Measurements from ENCODE around the gene SEL1L3.

Gene SEL1L3

GRCh38 chr4:25903900-25904747 lies 41.3 kb upstream of the SEL1L3 start:
- DNase-seq (ENCODE audit: low spot score), result peak; percentile 33

DNA sequence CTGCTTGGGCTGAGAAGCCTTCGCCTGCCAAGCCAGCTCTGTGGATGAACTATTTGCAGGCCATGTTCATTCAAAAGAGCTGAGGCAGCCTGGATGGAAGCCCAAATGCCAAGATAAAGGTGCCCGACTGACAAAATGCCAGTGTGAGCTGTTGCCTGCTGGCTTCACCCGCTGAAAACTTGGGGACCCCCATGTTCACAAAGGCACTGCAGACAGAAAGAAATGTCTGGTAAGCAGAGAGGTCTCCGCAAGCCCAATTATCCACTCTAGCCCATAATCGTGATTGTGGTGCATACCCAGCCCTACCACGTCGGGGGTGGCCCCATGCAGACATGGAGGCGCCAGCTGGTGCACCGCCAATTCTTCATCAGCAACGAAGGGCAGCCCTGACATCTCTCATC lies 38.2 kb upstream of the SEL1L3 start:
- TF ChIP-seq CTCF (IDR thresholded peaks at IDR 0.05; ENCODE audit: borderline replicate concordance, control extremely low read depth, extremely low read depth, insufficient read depth, missing control alignments), result no peak
- in situ Hi-C loops (cut with MboI; ENCODE audit: low sequenced_read_pairs, unreplicated experiment), result no loop called here
- DNase-seq (ENCODE audit: low spot score), result no peak

More at GRCh38 chr4:25903900-25904747, 41.3 kb upstream of the SEL1L3 start:
- no peak for TF ChIP-seq CTCF (IDR thresholded peaks at IDR 0.05; ENCODE audit: borderline replicate concordance, control extremely low read depth, extremely low read depth, insufficient read depth, missing control alignments)
- in situ Hi-C loops (cut with MboI; ENCODE audit: low sequenced_read_pairs, unreplicated experiment), result no loop called here

- in situ Hi-C loops (cut with MboI; ENCODE audit: low sequenced_read_pairs, unreplicated experiment), result no loop called here
- DNase-seq (ENCODE audit: low spot score), result no peak
- no peak for TF ChIP-seq CTCF (IDR thresholded peaks at IDR 0.05; ENCODE audit: borderline replicate concordance, control extremely low read depth, extremely low read depth, insufficient read depth, missing control alignments)
Measured at GRCh38 chr4:25900310-25900709, 37.5 kb upstream of the SEL1L3 start.

DNA sequence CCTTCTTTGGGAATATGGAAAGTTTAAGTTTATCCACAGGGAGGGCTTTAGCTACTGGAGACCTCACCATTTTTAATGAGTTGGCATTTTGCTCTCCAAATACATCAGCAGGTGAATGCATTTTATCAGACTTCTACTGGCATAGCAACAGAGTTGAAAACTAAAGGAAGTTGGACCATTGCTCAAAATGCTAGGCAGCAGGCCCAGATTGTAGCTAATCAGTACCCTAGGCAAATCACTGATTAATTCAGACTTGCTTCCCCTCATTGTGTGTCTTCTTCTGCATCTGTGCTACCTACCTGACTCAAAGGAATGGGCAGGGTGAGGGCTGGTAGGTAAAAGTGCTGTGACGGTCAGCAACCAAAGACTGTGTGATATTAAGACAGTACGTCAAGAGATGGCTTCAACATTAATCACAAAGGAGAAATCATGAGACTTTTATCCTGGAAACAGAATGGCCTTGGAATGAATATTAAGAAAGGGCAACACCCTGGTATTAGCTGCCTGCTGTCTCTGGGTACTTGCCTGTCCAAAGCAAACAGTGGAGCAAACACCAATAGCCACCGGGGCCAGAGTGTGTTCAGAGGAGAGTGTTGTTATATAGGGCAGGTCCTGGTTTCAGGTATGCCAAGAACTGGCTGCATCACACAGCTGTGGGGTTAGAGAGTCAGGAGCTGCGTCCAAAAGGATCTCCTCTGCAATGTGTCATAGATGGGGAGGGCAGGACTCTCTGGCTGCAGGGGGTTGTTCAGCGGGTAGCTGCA lies 34.2 kb upstream of the SEL1L3 start:
- in situ Hi-C loops (cut with MboI; ENCODE audit: low sequenced_read_pairs, unreplicated experiment), result no loop called here
- TF ChIP-seq CTCF (IDR thresholded peaks at IDR 0.05; ENCODE audit: borderline replicate concordance, control extremely low read depth, extremely low read depth, insufficient read depth, missing control alignments), result no peak
- DNase-seq (ENCODE audit: low spot score), result no peak

DNA sequence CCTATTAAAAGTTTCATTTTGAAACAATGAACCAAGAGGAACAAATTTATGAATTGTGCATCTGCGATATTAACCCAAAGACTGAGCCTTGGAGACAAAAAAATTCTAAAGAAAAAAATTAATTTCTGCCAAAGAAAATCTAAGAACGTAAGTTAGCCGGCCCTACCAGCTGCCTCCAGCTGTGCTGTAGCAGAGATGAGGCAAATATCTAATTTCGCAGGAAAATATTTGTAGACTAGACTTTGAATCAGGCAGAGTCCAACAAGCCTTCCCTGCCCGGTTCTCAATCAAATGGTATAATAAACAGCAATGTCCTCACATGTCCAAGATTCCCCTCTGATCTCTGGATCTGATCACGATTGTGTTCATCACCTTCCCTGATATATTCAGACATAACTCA lies 30.0 kb upstream of the SEL1L3 start:
- in situ Hi-C loops (cut with MboI; ENCODE audit: low sequenced_read_pairs, unreplicated experiment), result no loop called here

More for the DNA sequence above, 30.0 kb upstream of the SEL1L3 start:
- no peak for DNase-seq (ENCODE audit: low spot score)
- TF ChIP-seq CTCF (IDR thresholded peaks at IDR 0.05; ENCODE audit: borderline replicate concordance, control extremely low read depth, extremely low read depth, insufficient read depth, missing control alignments), result no peak
